Measurements from ENCODE around the gene IRF2BPL. TPM values are rescaled to one million over a fixed set of nuclear protein-coding genes. Genes with fewer than 3 reads are reported as not detected.

Gene IRF2BPL
- polyA plus RNA-seq, 1 experiment: 17.6 TPM

GRCh38 chr14:77061630-77062257 lies 33.2 kb upstream of the IRF2BPL start:
- CTCF ChIA-PET: interaction anchor here (1.8 to 5.2 kb wide), 7 partner anchors 8 to 186 kb away, joined by 7 to 47 read pairs (median 29); no protein-coding TSS in a partner anchor
- DNase-seq (ENCODE audit: low read depth): no peak
- no peaks in the 10 kb centered on the region for H3K27me3 ChIP-seq (ENCODE audit: control insufficient read depth, insufficient read depth, low read length)
- H3K36me3 ChIP-seq (ENCODE audit: control insufficient read depth, insufficient read depth, low read length): no peaks in the 10 kb centered on the region
- TF ChIP-seq CTCF (IDR thresholded peaks at IDR 0.05; ENCODE audit: insufficient read depth, low read depth, low read length): no peak
- POLR2A ChIA-PET: no interaction called here
- H3K4me3 ChIP-seq (ENCODE audit: low read depth, low read length): no peak overlapping the region

DNA sequence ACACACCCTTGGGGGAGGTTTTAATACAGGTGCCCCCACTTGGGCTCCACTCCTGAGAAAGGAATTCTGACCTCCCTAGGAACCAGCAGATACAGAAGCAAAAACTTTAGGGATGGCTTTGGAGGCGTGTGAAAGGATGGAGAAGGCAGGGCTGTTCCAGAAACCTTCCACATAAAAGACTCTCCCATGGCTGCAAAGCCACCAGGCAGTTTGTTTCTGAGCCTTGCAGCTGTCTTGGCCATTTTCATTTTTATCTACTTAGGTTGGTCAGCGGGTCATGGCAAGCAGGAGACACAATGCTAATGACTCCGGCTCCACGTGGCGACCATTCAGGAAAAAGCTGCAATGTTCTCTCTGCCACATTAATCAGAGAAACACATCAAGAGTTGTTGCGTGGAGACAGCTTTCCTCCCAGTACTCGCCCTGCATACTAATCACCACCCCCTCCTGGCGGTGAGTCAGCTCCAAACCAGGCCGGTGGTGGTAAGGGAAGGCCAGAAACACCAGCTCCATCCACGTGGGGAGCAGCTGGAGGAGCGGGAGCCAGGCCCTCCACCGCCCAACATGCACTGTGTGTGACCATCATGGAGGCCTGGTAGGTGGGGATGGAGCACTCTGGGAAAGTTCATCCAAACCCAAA lies 30.9 kb upstream of the IRF2BPL start:
- TF ChIP-seq CTCF (IDR thresholded peaks at IDR 0.05; ENCODE audit: insufficient read depth, low read depth, low read length): peak; percentile 46
- ChIA-PET POLR2A (no interaction called here), CTCF (interaction anchor here (0.8 to 4.1 kb wide), 15 partner anchors 8 to 186 kb away, joined by 3 to 43 read pairs (median 5); partner anchors contain the start of gene IRF2BPL)
- H3K4me3 ChIP-seq (ENCODE audit: low read depth, low read length): no peak overlapping the region
- peak; percentile 67 for DNase-seq (ENCODE audit: low read depth)
- H3K27me3 ChIP-seq (ENCODE audit: control insufficient read depth, insufficient read depth, low read length): no peaks in the 10 kb centered on the region
- H3K36me3 ChIP-seq (ENCODE audit: control insufficient read depth, insufficient read depth, low read length): no peaks in the 10 kb centered on the region

DNA sequence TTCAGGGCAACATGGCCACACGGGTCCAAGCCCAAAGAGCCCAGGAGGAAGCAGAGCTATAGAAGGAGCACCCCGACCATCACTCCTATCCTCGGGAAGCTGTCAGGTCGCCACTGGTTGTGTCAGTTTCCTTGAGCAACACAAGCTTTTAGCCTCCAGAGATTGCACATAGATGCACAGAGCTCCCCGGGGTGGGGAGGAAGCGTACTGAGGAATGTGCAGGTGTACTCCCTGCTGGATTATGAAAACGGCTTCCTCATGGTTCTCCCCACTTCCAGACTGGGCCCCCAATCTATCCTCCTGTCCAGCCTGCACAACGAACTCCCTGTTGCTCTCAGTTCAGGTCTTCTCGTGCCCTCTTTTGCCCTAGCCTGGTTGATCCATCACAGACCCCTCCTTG lies 30.3 kb upstream of the IRF2BPL start:
- Histone ChIP-seq H3K27me3 (ENCODE audit: control insufficient read depth, insufficient read depth, low read length) (no peaks in the 10 kb centered on the region), H3K36me3 (ENCODE audit: control insufficient read depth, insufficient read depth, low read length) (no peaks in the 10 kb centered on the region), H3K4me3 (ENCODE audit: low read depth, low read length) (no peak overlapping the region)
- DNase-seq (ENCODE audit: low read depth): no peak
- POLR2A ChIA-PET: no interaction called here
- CTCF ChIA-PET: interaction anchor here (0.8 to 4.1 kb wide), 9 partner anchors 10 to 186 kb away, joined by 3 to 43 read pairs (median 6); partner anchors contain the start of gene IRF2BPL
- no peak for TF ChIP-seq CTCF (IDR thresholded peaks at IDR 0.05; ENCODE audit: insufficient read depth, low read depth, low read length)

- ChIA-PET POLR2A (no interaction called here), CTCF (interaction anchor here (0.8 to 4.1 kb wide), 6 partner anchors 10 to 182 kb away, joined by 3 to 43 read pairs (median 6); partner anchors contain the start of gene IRF2BPL)
- no peaks in the 10 kb centered on the region for H3K27me3 ChIP-seq (ENCODE audit: control insufficient read depth, insufficient read depth, low read length)
- H3K4me3 ChIP-seq (ENCODE audit: low read depth, low read length): no peak overlapping the region
- TF ChIP-seq CTCF (IDR thresholded peaks at IDR 0.05; ENCODE audit: insufficient read depth, low read depth, low read length): no peak
- no peaks in the 10 kb centered on the region for H3K36me3 ChIP-seq (ENCODE audit: control insufficient read depth, insufficient read depth, low read length)
- no peak for DNase-seq (ENCODE audit: low read depth)
Observed at GRCh38 chr14:77058117-77058516, 29.6 kb upstream of the IRF2BPL start.

DNA sequence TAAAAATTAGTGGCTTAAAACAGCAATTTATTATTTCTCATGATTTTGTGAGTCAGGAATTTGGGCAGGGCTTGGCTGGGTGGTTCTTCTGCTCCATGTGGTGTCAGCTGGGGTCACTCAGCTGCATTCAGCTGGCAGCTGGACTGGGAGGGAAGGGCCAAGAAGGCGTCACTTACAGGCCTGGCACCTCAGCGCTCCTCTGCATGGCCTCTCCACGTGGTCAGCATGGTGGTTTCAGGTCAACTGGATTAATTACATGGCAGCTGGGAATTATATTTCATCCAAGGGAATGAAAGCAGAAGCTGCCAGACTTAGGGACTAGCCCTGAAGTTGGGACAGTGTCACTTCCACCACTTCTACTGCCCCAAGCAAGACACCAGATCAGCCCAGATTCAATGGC lies 27.5 kb upstream of the IRF2BPL start:
- Histone ChIP-seq H3K36me3 (ENCODE audit: control insufficient read depth, insufficient read depth, low read length) (no peaks in the 10 kb centered on the region), H3K27me3 (ENCODE audit: control insufficient read depth, insufficient read depth, low read length) (no peaks in the 10 kb centered on the region), H3K4me3 (ENCODE audit: low read depth, low read length) (no peak overlapping the region)
- POLR2A ChIA-PET: no interaction called here
- no peak for TF ChIP-seq CTCF (IDR thresholded peaks at IDR 0.05; ENCODE audit: insufficient read depth, low read depth, low read length)
- no peak for DNase-seq (ENCODE audit: low read depth)
- CTCF ChIA-PET: interaction anchor here (0.6 to 16.2 kb wide), 5 partner anchors 27 to 249 kb away, joined by 3 to 316 read pairs (median 39); partner anchors contain the start of gene IRF2BPL
